ENCODE data around the gene AP3S1. TPM values are rescaled to one million over a fixed set of nuclear protein-coding genes. Genes with fewer than 3 reads are reported as not detected.

Gene AP3S1
- total and polyA plus RNA-seq, 2 of the 13 experiments (the other 11 are each of a cell fraction or from before 2014, with no cell fraction given): 50.5 to 85.9 TPM

GRCh38 chr5:115841382-115842088, at the start of gene AP3S1, which contains the start of gene ATG12 (continued):
- peak; percentile 84 for TF ChIP-seq PHF5A (CRISPR knock-in tag; IDR thresholded peaks at IDR 0.05; ENCODE audit: low read depth, unreplicated experiment)
- peak; percentile 87; the same call in 1 of the 2 replicates for TF ChIP-seq SP5 (CRISPR knock-in tag; IDR thresholded peaks at IDR 0.05; ENCODE audit: borderline replicate concordance, low read depth)
- TF ChIP-seq ZNF354B (CRISPR knock-in tag; IDR thresholded peaks at IDR 0.05): no peak
- TF ChIP-seq ZNF207 (IDR thresholded peaks at IDR 0.05; ENCODE audit: borderline replicate concordance): no peak
- peak; percentile 96 for TF ChIP-seq SMAD9 (CRISPR knock-in tag; IDR thresholded peaks at IDR 0.05)
- TF ChIP-seq ZNF660 (CRISPR knock-in tag; IDR thresholded peaks at IDR 0.05; ENCODE audit: borderline replicate concordance, low read depth): no peak
- TF ChIP-seq SMARCE1 (IDR thresholded peaks at IDR 0.05; ENCODE audit: borderline replicate concordance): no peak
- TF ChIP-seq SPEN (CRISPR knock-in tag; IDR thresholded peaks at IDR 0.05; ENCODE audit: low read depth): peak; percentile 76; the same call in 1 of the 2 replicates
- TF ChIP-seq NR2F2 (IDR thresholded peaks at IDR 0.05; ENCODE audit: borderline replicate concordance, low read depth): no peak
- TF ChIP-seq RBM22 (optimal IDR thresholded peaks at IDR 0.05; ENCODE audit: low read length): no peak
- 0 out of 2 replicates have a peak, but pooled peaks have one; percentile 4 for TF ChIP-seq ZNF629 (CRISPR knock-in tag; conservative IDR thresholded peaks at IDR 0.05)
- no peak for TF ChIP-seq MTF2 (CRISPR knock-in tag; IDR thresholded peaks at IDR 0.05; ENCODE audit: borderline replicate concordance)
- 0 out of 2 replicates have a peak, but pooled peaks have one; percentile 46 for TF ChIP-seq MZF1 (CRISPR knock-in tag; IDR thresholded peaks at IDR 0.05; ENCODE audit: borderline replicate concordance)
- no peak; the same call in 1 of the 2 replicates for TF ChIP-seq MEIS2 (CRISPR knock-in tag; IDR thresholded peaks at IDR 0.05)
- TF ChIP-seq PAWR (CRISPR knock-in tag; IDR thresholded peaks at IDR 0.05; ENCODE audit: borderline replicate concordance): no peak
- no peak for TF ChIP-seq ZBTB10 (CRISPR knock-in tag; IDR thresholded peaks at IDR 0.05; ENCODE audit: borderline replicate concordance)
- TF ChIP-seq ARNTL (CRISPR knock-in tag; IDR thresholded peaks at IDR 0.05): peak; percentile 83
- TF ChIP-seq SOX13 (IDR thresholded peaks at IDR 0.05): no peak
- TF ChIP-seq SOX13 (CRISPR knock-in tag; conservative IDR thresholded peaks at IDR 0.05 in 1 of 2, IDR thresholded peaks at IDR 0.05 in 1 of 2): peak in 1 of 2 experiments; percentile 49; a peak in 2 of 4 replicates
- TF ChIP-seq ZNF710 (CRISPR knock-in tag; IDR thresholded peaks at IDR 0.05; ENCODE audit: borderline replicate concordance): peak; percentile 38; the same call in 1 of the 2 replicates
- no peak for TF ChIP-seq CAMTA2 (CRISPR knock-in tag; IDR thresholded peaks at IDR 0.05; ENCODE audit: borderline replicate concordance)

Data from HepG2 (cell line).